ENCODE results near the gene ABHD15. TPM values are rescaled to one million over a fixed set of nuclear protein-coding genes. Genes with fewer than 3 reads are reported as not detected.
A peak's percentile ranks its signal among the peaks of the same experiment; 100 is the strongest.

Gene ABHD15
- total RNA-seq, 1 donor from 2014 or later, result 5.9 TPM

- no peaks in the 10 kb centered on the region for H3K9me3 ChIP-seq (replicated peaks)
- no peak for DNase-seq
- H3K27me3 ChIP-seq (ENCODE audit: low read depth), result no peaks in the 10 kb centered on the region
- intact Hi-C loops (cut with micrococcal nuclease), result no loop called here
- no peak for TF ChIP-seq CTCF (IDR thresholded peaks at IDR 0.05; ENCODE audit: borderline replicate concordance)
- peak overlapping the region; percentile 95 for H3K4me3 ChIP-seq
- peaks cover 8% of the 10 kb centered on the region for H3K36me3 ChIP-seq
- peaks cover 93% of the 10 kb centered on the region for H3K4me1 ChIP-seq
- peak overlapping the region; percentile 93 for H3K27ac ChIP-seq (replicated peaks)
Observed at GRCh38 chr17:29587591-29587990, 20.8 kb upstream of the ABHD15 start.

GRCh38 chr17:29586676-29587469 lies 20.0 kb upstream of the ABHD15 start:
- H3K27ac ChIP-seq (replicated peaks), result peak overlapping the region; percentile 93

GRCh38 chr17:29585080-29585751 lies 18.4 kb upstream of the ABHD15 start:
- TF ChIP-seq CTCF (IDR thresholded peaks at IDR 0.05; ENCODE audit: borderline replicate concordance), result peak; percentile 26
- Histone ChIP-seq H3K4me3 (peak overlapping the region; percentile 95), H3K27ac (replicated peaks) (peak overlapping the region; percentile 93), H3K36me3 (peaks cover 30% of the 10 kb centered on the region), H3K27me3 (ENCODE audit: low read depth) (no peaks in the 10 kb centered on the region), H3K9me3 (replicated peaks) (no peaks in the 10 kb centered on the region), H3K4me1 (peaks cover 79% of the 10 kb centered on the region)
- DNase-seq, result no peak
- intact Hi-C loops (cut with micrococcal nuclease), result no loop called here

More at GRCh38 chr17:29586676-29587469, 20.0 kb upstream of the ABHD15 start:
- Histone ChIP-seq H3K9me3 (replicated peaks) (no peaks in the 10 kb centered on the region), H3K27me3 (ENCODE audit: low read depth) (no peaks in the 10 kb centered on the region), H3K4me3 (peak overlapping the region; percentile 95), H3K4me1 (peaks cover 86% of the 10 kb centered on the region), H3K36me3 (peaks cover 15% of the 10 kb centered on the region)
- no peak for DNase-seq
- TF ChIP-seq CTCF (IDR thresholded peaks at IDR 0.05; ENCODE audit: borderline replicate concordance), result no peak
- intact Hi-C loops (cut with micrococcal nuclease), result no loop called here

- Histone ChIP-seq H3K27me3 (ENCODE audit: low read depth) (no peaks in the 10 kb centered on the region), H3K4me1 (peaks cover 76% of the 10 kb centered on the region), H3K27ac (replicated peaks) (peak overlapping the region; percentile 93), H3K9me3 (replicated peaks) (no peaks in the 10 kb centered on the region), H3K36me3 (peaks cover 37% of the 10 kb centered on the region), H3K4me3 (peak overlapping the region; percentile 95)
- intact Hi-C loops (cut with micrococcal nuclease), result no loop called here
- no peak for TF ChIP-seq CTCF (IDR thresholded peaks at IDR 0.05; ENCODE audit: borderline replicate concordance)
- DNase-seq, result peak; percentile 55
Observed at GRCh38 chr17:29584452-29585079, 17.7 kb upstream of the ABHD15 start.

GRCh38 chr17:29583324-29584248 lies 16.7 kb upstream of the ABHD15 start:
- no peaks in the 10 kb centered on the region for H3K9me3 ChIP-seq (replicated peaks)
- peak overlapping the region; percentile 93 for H3K27ac ChIP-seq (replicated peaks)
- peaks cover 71% of the 10 kb centered on the region for H3K4me1 ChIP-seq
- no peaks in the 10 kb centered on the region for H3K27me3 ChIP-seq (ENCODE audit: low read depth)
- DNase-seq, result peak; percentile 16
- peaks cover 45% of the 10 kb centered on the region for H3K36me3 ChIP-seq
- TF ChIP-seq CTCF (IDR thresholded peaks at IDR 0.05; ENCODE audit: borderline replicate concordance), result no peak
- H3K4me3 ChIP-seq, result peak overlapping the region; percentile 95
- intact Hi-C loops (cut with micrococcal nuclease), result no loop called here

Measured in left ventricle myocardium inferior (tissue), 1 donor.